WERI-Rb-1 (cell line): Measurements from ENCODE around the gene CEBPB.

Source experiments
- DNase-seq: peaks from one replicate; pipeline ENCODE4 v3.0.0-alpha.2; 2020
- H3K27ac ChIP-seq: fragments of 250-450 bp; sonication (Bioruptor Pico); 2 replicates; pipeline ENCODE4 v1.5.1; 2020; ENCODE audit warnings: mild to moderate bottlenecking, moderate library complexity
- H3K27me3 ChIP-seq: fragments of 250-450 bp; sonication (Bioruptor Pico); 2 replicates; pipeline ENCODE4 v1.5.1; 2021; ENCODE audit warnings: mild to moderate bottlenecking, low read depth, moderate library complexity; ENCODE audit not compliant: insufficient read depth, severe bottlenecking
- H3K36me3 ChIP-seq: fragments of 250-450 bp; sonication (Bioruptor Pico); 2 replicates; pipeline ENCODE4 v1.5.1; 2020; ENCODE audit warnings: mild to moderate bottlenecking, moderate library complexity
- H3K4me3 ChIP-seq: 2 replicates; pipeline ENCODE4 v1.5.1; 2011; ENCODE audit warnings: low read depth, mild to moderate bottlenecking, control low read depth, low read length
- H3K9me3 ChIP-seq: fragments of 250-450 bp; sonication (Bioruptor Pico); 2 replicates; pipeline ENCODE4 v1.5.1; 2021; ENCODE audit warnings: mild to moderate bottlenecking, moderate library complexity; ENCODE audit not compliant: severe bottlenecking
- CTCF ChIP-seq: IDR thresholded peaks from 2 replicates; pipeline ENCODE4 v1.5.1; 2011; ENCODE audit warnings: low read depth, mild to moderate bottlenecking, control low read depth, inconsistent platforms, low read length

CEBPB gene

GRCh38 chr20:50230871-50231560 is 40.4 kb downstream of the CEBPB start:
- no peak for TF ChIP-seq CTCF
- no peak overlapping the region for H3K4me3 ChIP-seq
- DNase-seq = no peak
- no peaks in the 10 kb centered on the region for H3K36me3 ChIP-seq
- no peaks in the 10 kb centered on the region for H3K27me3 ChIP-seq
- no peak overlapping the region for H3K27ac ChIP-seq
- no peaks in the 10 kb centered on the region for H3K9me3 ChIP-seq

GRCh38 chr20:50231854-50232253 is 41.2 kb downstream of the CEBPB start:
- DNase-seq = no peak
- Histone ChIP-seq H3K27me3 (no peaks in the 10 kb centered on the region), H3K36me3 (no peaks in the 10 kb centered on the region), H3K27ac (no peak overlapping the region), H3K4me3 (no peak overlapping the region), H3K9me3 (no peaks in the 10 kb centered on the region)
- TF ChIP-seq CTCF = no peak

GRCh38 chr20:50232651-50233324 is 42.2 kb downstream of the CEBPB start:
- Histone ChIP-seq H3K4me3 (no peak overlapping the region), H3K36me3 (no peaks in the 10 kb centered on the region), H3K9me3 (no peaks in the 10 kb centered on the region), H3K27me3 (no peaks in the 10 kb centered on the region), H3K27ac (no peak overlapping the region)
- no peak for DNase-seq
- TF ChIP-seq CTCF = no peak

- no peak for DNase-seq
- Histone ChIP-seq H3K4me3 (no peak overlapping the region), H3K27me3 (no peaks in the 10 kb centered on the region), H3K9me3 (no peaks in the 10 kb centered on the region), H3K36me3 (no peaks in the 10 kb centered on the region), H3K27ac (no peak overlapping the region)
- no peak for TF ChIP-seq CTCF
Observed at GRCh38 chr20:50233325-50234212, 42.9 kb downstream of the CEBPB start.

GRCh38 chr20:50234288-50234687 is 43.7 kb downstream of the CEBPB start:
- Histone ChIP-seq H3K4me3 (no peak overlapping the region), H3K9me3 (no peaks in the 10 kb centered on the region), H3K36me3 (no peaks in the 10 kb centered on the region), H3K27ac (no peak overlapping the region), H3K27me3 (no peaks in the 10 kb centered on the region)
- no peak for TF ChIP-seq CTCF
- no peak for DNase-seq
